HEK293T (cell line): ENCODE results near the gene SEMA4D.

Experiments
- CTCF ChIA-PET: fragments of 350-600 bp; formaldehyde crosslinking; extraction: SDS; loops from one replicate; lab custom pipeline; 2021; ENCODE audit warnings: antibody characterized with exemption, inconsistent platforms; lab: Yijun Ruan, JAX
- POLR2A ChIA-PET: fragments of 350-600 bp; formaldehyde crosslinking; extraction: SDS; loops from one replicate; lab custom pipeline; 2020; ENCODE audit warnings: antibody characterized with exemption, inconsistent platforms; lab: Yijun Ruan, JAX
- DNase-seq: peaks from one replicate; pipeline ENCODE4 v3.0.0; 2012; ENCODE audit warnings: mixed read lengths; ENCODE audit errors: extremely low spot score
- ARNT ChIP-seq: fragments of 450-650 bp; IDR thresholded peaks from 2 replicates; pipeline ENCODE4 v1.6.1; 2017; ENCODE audit warnings: mild to moderate bottlenecking
- BHLHE40 ChIP-seq: fragments of 450-650 bp; IDR thresholded peaks from 2 replicates; pipeline ENCODE4 v1.6.1; 2016; ENCODE audit warnings: mild to moderate bottlenecking, moderate library complexity, borderline replicate concordance
- CTBP1 ChIP-seq: fragments of 450-650 bp; IDR thresholded peaks from 2 replicates; pipeline ENCODE4 v1.6.1; 2016; ENCODE audit warnings: borderline replicate concordance
- ELF4 ChIP-seq: fragments of 450-650 bp; IDR thresholded peaks from 2 replicates; pipeline ENCODE4 v1.6.1; 2017; ENCODE audit warnings: antibody characterized with exemption
- FOXA1 ChIP-seq: fragments of 450-650 bp; IDR thresholded peaks from 2 replicates; pipeline ENCODE4 v1.6.1; 2016; ENCODE audit warnings: mild to moderate bottlenecking
- FOXK2 ChIP-seq: fragments of 450-650 bp; IDR thresholded peaks from 2 replicates; pipeline ENCODE4 v1.6.1; 2016; ENCODE audit warnings: mild to moderate bottlenecking
- FOXM1 ChIP-seq: fragments of 450-650 bp; IDR thresholded peaks from 2 replicates; pipeline ENCODE4 v1.6.1; 2017; ENCODE audit warnings: mild to moderate bottlenecking, borderline replicate concordance
- HDGF ChIP-seq: fragments of 450-650 bp; IDR thresholded peaks from 2 replicates; pipeline ENCODE4 v1.6.1; 2017; ENCODE audit warnings: antibody characterized with exemption, borderline replicate concordance
- L3MBTL2 ChIP-seq: fragments of 450-650 bp; conservative IDR thresholded peaks from 2 replicates; pipeline ENCODE4 v1.6.1; 2016; ENCODE audit warnings: mild to moderate bottlenecking
- LEF1 ChIP-seq: fragments of 450-650 bp; IDR thresholded peaks from 2 replicates; pipeline ENCODE4 v1.6.1; 2017; ENCODE audit warnings: mild to moderate bottlenecking, borderline replicate concordance
- NFRKB ChIP-seq: fragments of 450-650 bp; IDR thresholded peaks from 2 replicates; pipeline ENCODE4 v1.6.1; 2016; ENCODE audit warnings: mild to moderate bottlenecking, moderate library complexity
- SP1 ChIP-seq: fragments of 450-650 bp; IDR thresholded peaks from 2 replicates; pipeline ENCODE4 v1.6.1; 2017
- SUZ12 ChIP-seq: fragments of 450-650 bp; IDR thresholded peaks from 2 replicates; pipeline ENCODE4 v1.6.1; 2016; ENCODE audit warnings: mild to moderate bottlenecking
- TARDBP ChIP-seq: fragments of 450-650 bp; IDR thresholded peaks from 2 replicates; pipeline ENCODE4 v1.6.1; 2016
- ZNF384 ChIP-seq: fragments of 450-650 bp; IDR thresholded peaks from 2 replicates; pipeline ENCODE4 v1.6.1; 2016
- TF ChIP-seq, protein P1 (sequence below): fragments of 450-650 bp; IDR thresholded peaks from 2 replicates; pipeline ENCODE4 v1.6.1; 2016

SEMA4D gene

DNA sequence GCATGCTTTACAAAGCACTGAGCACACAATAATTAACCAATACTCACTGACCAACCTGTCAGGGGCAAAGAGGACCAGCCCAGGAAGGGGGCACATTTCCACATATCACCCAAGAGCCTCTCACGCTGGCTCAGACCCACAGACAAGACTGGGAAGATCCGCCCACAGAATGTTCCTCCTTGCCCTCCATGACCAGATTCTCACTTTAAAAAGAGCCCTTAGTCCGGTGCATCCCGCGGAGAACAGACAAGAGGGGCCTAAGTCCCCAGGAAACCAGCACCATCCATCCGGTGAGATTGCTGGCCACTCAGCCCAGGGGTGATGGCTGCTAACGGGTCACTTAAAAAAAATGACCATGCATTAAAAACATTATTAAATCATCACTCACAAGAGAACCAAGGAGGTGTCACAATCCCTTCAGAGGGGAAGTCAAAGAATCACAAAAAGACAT lies 32.9 kb downstream of the SEMA4D start:
- ChIA-PET POLR2A (no interaction called here), CTCF (no interaction called here)
- no peak for DNase-seq
- no peak for TF ChIP-seq ELF4

DNA sequence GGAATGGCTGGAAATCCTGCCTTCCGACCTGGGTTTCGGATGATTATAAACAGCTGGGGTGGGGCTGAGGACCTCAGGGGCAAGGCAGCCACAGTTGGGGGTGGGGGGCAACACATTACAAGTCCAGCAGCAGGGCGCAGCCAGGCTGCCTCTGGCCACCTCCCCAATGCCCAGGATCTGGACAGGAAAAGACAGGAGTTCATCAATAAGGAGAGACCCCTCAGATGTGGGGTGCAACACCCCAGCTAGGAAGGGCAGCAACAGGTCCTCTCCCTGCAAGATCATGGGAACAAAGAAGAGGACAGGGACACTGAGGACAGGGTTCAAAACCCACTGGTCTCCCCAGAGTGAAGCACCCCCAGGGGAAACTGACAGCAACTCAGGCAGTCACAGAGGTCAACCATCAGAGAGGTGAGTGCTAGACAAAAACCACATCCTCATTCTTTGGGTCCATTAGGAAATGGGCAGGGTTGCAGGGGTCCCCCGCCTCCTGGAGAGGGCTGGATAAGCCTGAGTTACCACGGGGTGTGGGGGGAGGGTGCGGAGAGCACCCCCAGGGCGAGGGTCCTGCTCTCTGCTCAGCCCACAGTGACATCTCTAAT lies 33.5 kb downstream of the SEMA4D start:
- TF ChIP-seq, protein P1, sequence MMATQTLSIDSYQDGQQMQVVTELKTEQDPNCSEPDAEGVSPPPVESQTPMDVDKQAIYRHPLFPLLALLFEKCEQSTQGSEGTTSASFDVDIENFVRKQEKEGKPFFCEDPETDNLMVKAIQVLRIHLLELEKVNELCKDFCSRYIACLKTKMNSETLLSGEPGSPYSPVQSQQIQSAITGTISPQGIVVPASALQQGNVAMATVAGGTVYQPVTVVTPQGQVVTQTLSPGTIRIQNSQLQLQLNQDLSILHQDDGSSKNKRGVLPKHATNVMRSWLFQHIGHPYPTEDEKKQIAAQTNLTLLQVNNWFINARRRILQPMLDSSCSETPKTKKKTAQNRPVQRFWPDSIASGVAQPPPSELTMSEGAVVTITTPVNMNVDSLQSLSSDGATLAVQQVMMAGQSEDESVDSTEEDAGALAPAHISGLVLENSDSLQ = no peak
- TF ChIP-seq FOXM1 (no peak), NFRKB (no peak), CTBP1 (no peak), SP1 (no peak), LEF1 (no peak), ARNT (no peak), BHLHE40 (no peak), SUZ12 (no peak), HDGF (no peak), ELF4 (no peak), TARDBP (no peak), ZNF384 (no peak), L3MBTL2 (no peak), FOXA1 (no peak)

DNA sequence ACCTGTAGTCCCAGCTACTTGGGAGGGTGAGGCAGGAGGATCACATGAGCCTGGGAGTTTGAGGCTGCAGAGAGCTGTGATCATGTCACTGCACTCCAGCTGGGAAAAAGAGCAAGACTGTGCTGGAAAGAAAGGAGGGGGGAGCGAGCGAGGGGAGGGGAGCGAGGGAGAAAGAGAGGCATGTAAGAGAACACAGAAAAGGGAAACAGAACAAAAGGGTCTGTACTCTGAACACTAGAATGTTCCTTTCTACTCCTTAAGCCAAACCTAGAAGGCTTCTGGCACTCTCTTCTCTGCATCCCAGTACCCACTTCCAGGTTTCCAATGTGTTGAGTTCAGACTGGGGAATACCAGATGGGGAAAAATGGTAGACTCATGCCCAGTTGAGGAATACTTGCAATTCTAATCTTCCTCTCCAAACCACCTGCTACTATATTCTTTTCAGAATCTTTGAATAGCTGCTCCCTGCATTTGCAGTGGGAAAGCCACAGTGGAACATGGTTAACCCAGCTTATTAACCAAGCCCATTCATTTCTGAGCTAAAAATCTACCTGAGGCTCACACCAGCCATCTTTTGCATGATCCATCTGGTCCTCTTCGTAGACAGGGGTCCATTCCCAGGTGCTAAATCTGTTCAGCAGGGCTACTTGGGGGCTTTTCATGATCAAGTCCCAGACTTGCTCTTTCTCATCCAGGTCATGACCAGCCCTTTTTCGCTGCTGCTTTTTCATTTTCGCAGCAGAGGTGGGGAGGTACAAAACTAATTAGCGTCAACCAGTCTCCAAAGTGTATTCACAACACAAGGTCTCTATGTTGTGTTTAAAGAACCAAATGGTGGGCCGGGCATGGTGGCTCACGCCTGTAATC lies 34.9 kb downstream of the SEMA4D start:
- ChIA-PET POLR2A (no interaction called here), CTCF (no interaction called here)
- no peak for DNase-seq
- no peak for TF ChIP-seq SP1

More for the DNA sequence above, 33.5 kb downstream of the SEMA4D start:
- CTCF ChIA-PET = no interaction called here
- DNase-seq = no peak
- POLR2A ChIA-PET = no interaction called here

DNA sequence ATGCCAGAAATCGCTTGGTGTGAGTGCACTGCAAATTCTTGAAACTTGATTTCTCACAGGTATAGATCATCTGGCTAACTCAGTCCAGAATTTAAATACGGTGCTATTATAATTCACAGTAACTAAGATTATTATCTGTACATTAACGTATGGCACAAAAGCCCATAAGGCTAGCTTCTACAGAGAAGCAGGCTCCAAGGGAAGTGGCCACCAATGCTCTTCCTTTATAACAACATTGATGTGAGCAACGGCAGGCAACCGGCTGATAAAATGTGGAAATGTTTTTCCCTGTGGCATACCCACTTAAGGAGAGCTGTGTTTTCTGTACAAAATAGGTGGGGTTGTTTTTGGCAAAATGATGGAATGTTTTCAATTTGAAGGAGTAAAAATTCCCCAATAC lies 35.7 kb downstream of the SEMA4D start:
- POLR2A ChIA-PET = no interaction called here
- no peak for DNase-seq
- CTCF ChIA-PET = no interaction called here
- TF ChIP-seq NFRKB = no peak
- TF ChIP-seq FOXM1 = no peak
- no peak for TF ChIP-seq SP1
- no peak for TF ChIP-seq ZNF384
- no peak for TF ChIP-seq TARDBP
- TF ChIP-seq FOXK2 = no peak
- no peak for TF ChIP-seq ELF4
- TF ChIP-seq L3MBTL2 = no peak
- no peak for TF ChIP-seq CTBP1
- no peak for TF ChIP-seq ARNT
- TF ChIP-seq HDGF = no peak
- no peak for TF ChIP-seq LEF1
- no peak for TF ChIP-seq BHLHE40
- TF ChIP-seq, protein P1 = no peak
- TF ChIP-seq FOXA1 = no peak
- no peak for TF ChIP-seq SUZ12

DNA sequence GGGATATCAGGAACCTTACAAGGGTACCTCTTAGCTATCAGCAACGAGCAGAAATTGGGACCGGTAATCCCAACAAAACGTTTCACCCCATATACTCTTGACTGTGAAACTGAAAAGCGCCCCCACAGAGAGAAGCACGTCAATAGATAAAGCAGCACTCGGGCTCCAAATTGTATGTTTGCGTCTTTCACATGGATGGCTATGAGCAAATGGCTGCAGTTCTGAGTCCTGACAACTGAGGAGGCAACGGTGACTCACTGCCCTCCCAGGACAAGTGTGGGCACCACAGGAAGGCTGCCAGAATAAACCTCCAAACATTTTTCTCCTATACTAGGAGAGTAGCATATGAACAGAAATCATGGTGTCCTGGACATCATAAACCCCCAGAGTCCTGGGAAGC lies 36.6 kb downstream of the SEMA4D start:
- ChIA-PET CTCF (no interaction called here), POLR2A (no interaction called here)
- TF ChIP-seq ZNF384 (no peak), FOXA1 (no peak), LEF1 (no peak), SUZ12 (no peak), NFRKB (no peak), FOXK2 (no peak), FOXM1 (no peak), TARDBP (no peak), HDGF (no peak), CTBP1 (no peak), BHLHE40 (no peak), L3MBTL2 (no peak), SP1 (no peak), ARNT (no peak), ELF4 (no peak)
- TF ChIP-seq, protein P1 = no peak
- DNase-seq = no peak

DNA sequence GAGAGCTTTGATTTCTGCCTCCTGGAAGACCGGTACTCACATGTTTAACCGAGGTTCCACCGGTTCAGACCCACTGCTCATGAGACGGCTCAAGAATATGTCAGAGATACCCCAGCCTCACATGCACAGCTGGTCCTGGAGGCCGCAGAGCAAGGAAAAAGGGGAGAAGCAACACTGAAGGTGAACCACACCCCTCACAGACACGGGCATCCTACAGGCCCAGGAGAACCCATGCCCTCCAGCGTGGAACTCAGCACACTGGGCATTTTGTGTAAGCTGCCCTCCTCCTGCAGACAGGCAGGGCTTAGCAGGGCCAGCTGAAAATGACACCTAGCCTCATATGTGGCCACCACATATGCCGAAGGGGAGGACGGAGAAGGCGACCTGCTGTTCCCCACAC lies 37.4 kb downstream of the SEMA4D start:
- no peak for DNase-seq
- POLR2A ChIA-PET = no interaction called here
- CTCF ChIA-PET = no interaction called here
- TF ChIP-seq ELF4 (no peak), FOXM1 (no peak), LEF1 (no peak), FOXA1 (no peak), CTBP1 (no peak), TARDBP (no peak)
- TF ChIP-seq, protein P1 = no peak
